Lung (tissue), 12 donors: ENCODE data around the gene NCAM1. TPM values are rescaled to one million over a fixed set of nuclear protein-coding genes. Genes with fewer than 3 reads are reported as not detected.

Experiments
- ATAC-seq: fragments of 200-7000 bp; cut with Tn5 transposase; one replicate; pipeline ENCODE4 v1.9.1; 2020; ENCODE audit warnings: moderate number of reproducible peaks; ENCODE audit not compliant: insufficient read depth, low FRiP score
- DNase-seq, 3 donors: peaks; one replicate each; pipeline ENCODE4 v3.0.0-alpha.2; 2013 to 2017
- H3K27ac ChIP-seq, 2 donors: one replicate each; pipeline ENCODE4 v1.5.1; 2013; ENCODE audit warnings: mild to moderate bottlenecking in 2 of 2, moderate library complexity in 2 of 2, control low read depth in 1 of 2, inconsistent platforms in 1 of 2, low read depth in 1 of 2, low read length in 1 of 2
- H3K27me3 ChIP-seq, 3 donors: one replicate each; pipeline ENCODE4 v1.5.1; 2013; ENCODE audit warnings: low read length in 2 of 3; ENCODE audit not compliant: control insufficient read depth in 3 of 3, insufficient read depth in 3 of 3
- H3K36me3 ChIP-seq, 4 donors: one replicate each; pipeline ENCODE4 v1.5.1; 2013; ENCODE audit warnings: low read length in 4 of 4, mild to moderate bottlenecking in 1 of 4, moderate library complexity in 1 of 4; ENCODE audit not compliant: control insufficient read depth in 4 of 4, insufficient read depth in 4 of 4
- H3K4me1 ChIP-seq, 5 donors: one replicate each; pipeline ENCODE4 v1.5.1; 2013; ENCODE audit warnings: low read length in 5 of 5, mild to moderate bottlenecking in 2 of 5, moderate library complexity in 1 of 5; ENCODE audit not compliant: control insufficient read depth in 5 of 5, insufficient read depth in 5 of 5
- H3K4me3 ChIP-seq: one replicate; pipeline ENCODE4 v1.5.1; 2013; ENCODE audit warnings: mild to moderate bottlenecking, control low read depth, moderate library complexity
- H3K9ac ChIP-seq, 2 donors: one replicate each; pipeline ENCODE4 v1.5.1; 2013; ENCODE audit warnings: low read length in 2 of 2, control low read depth in 1 of 2; ENCODE audit not compliant: insufficient read depth in 1 of 2
- H3K9me3 ChIP-seq, 4 donors: one replicate each; pipeline ENCODE4 v1.5.1; 2013; ENCODE audit warnings: low read length in 3 of 4, mild to moderate bottlenecking in 1 of 4, moderate library complexity in 1 of 4; ENCODE audit not compliant: control insufficient read depth in 4 of 4, insufficient read depth in 3 of 4
- WGBS, 2 donors: extraction: QIAGEN DNeasy Blood & Tissue Kit; methylation state at CpG; one replicate each; pipeline ENCODE4 v1.1.7; 2013; 5-methylcytosine and 5-hydroxymethylcytosine counted together
- polyA plus RNA-seq, 2 donors: library from polyadenylated mRNA; stranded (reverse); fragments of 200-250 nt; gene quantifications; one replicate each; pipeline ENCODE4 v1.2.1, GENCODE V29; 2013
- total RNA-seq, 2 donors: library from RNA; depleted of rRNA in 1 of 2; stranded (reverse); fragments of >200 nt in 1 of 2; gene quantifications; one replicate each; pipeline ENCODE4 v1.2.1, GENCODE V29; 2014 to 2021
- TF ChIP-seq, protein P1 (sequence below): IDR thresholded peaks from 2 replicates; pipeline ENCODE4 v1.5.1; 2012; ENCODE audit warnings: mild to moderate bottlenecking; ENCODE audit errors: control extremely low read depth, extremely low read depth
- donor health status: control.
- donor health status: control.
- donor health status: Bipolar disorder and iron deficiency.
- donor health status: healthy.
- donor health status: DM: yes; HTN: yes; CAD: no.

NCAM1 gene
- total and polyA plus RNA-seq, 4 donors, result 0.28 to 36.5 (median 2.4) TPM

DNA sequence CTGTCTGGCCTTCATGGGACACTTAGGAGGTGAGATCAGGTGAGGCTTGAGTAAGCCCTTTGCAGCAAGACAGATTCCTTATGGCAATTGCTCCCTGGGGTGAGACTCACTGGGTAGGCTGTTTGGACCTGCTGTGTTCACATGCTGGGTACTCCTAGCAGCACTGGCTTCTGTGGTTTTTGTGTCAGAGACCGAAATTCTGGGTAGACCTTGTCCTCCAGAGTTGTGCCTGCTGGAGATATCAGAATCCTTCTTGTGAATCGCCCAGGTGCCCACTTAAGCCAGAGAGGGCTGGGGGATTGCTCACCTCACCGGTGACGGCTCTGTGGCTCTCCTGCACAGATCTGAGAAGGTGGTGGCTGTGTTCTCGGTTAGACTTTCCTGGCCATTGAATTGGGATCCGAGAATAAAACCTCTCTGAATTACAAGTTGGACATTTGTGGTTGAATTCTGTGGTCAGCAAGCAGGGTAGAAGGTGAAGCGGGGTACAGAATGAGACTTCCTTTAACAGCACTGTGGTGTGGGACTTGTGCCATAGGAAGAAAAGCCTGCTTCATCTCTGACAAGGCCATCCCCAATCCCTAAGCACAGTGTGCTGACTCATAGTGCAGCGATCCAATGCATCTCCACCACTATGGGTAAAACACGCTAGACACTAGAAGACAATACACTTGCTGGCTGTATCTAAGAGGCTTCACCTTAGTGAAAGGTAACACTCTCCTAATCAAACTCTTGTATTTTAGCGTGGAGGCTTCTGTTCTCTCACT, 300.7 kb downstream of the NCAM1 start:
- 82 to 84% methylated on average over 10 of the region's 10 CpGs for WGBS, 2 donors
- H3K36me3 ChIP-seq, result peaks cover 0 to 11% (median 4%) of the 10 kb centered on the region in 4 donors
- DNase-seq (no peak), ATAC-seq (no peak)
- no peaks in the 10 kb centered on the region for H3K9me3 ChIP-seq
- no peaks in the 10 kb centered on the region for H3K27me3 ChIP-seq
- no peak overlapping the region for H3K9ac ChIP-seq
- no peak overlapping the region for H3K27ac ChIP-seq
- H3K4me1 ChIP-seq, result no peaks in the 10 kb centered on the region
- H3K4me3 ChIP-seq, result no peak overlapping the region
- TF ChIP-seq, protein P1, sequence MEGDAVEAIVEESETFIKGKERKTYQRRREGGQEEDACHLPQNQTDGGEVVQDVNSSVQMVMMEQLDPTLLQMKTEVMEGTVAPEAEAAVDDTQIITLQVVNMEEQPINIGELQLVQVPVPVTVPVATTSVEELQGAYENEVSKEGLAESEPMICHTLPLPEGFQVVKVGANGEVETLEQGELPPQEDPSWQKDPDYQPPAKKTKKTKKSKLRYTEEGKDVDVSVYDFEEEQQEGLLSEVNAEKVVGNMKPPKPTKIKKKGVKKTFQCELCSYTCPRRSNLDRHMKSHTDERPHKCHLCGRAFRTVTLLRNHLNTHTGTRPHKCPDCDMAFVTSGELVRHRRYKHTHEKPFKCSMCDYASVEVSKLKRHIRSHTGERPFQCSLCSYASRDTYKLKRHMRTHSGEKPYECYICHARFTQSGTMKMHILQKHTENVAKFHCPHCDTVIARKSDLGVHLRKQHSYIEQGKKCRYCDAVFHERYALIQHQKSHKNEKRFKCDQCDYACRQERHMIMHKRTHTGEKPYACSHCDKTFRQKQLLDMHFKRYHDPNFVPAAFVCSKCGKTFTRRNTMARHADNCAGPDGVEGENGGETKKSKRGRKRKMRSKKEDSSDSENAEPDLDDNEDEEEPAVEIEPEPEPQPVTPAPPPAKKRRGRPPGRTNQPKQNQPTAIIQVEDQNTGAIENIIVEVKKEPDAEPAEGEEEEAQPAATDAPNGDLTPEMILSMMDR, result no peak

DNA sequence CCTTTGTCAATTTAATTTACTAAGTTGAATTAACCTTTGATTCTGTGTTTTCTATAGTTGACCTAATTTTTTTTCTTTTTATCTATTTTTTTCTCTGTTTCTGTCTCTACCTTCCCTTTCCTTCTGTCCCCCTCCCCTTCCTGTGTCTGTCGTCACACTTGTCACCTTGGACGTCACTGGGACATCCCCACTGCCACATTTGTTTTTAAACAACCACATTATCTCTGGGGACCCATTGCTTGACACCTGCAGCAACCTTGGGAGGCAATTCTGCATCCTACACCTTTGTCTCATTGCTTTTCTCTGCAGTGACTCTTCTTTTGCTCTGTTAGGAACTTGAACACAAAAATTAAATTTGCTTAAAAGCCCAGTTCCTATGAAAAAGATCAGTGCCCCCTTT, 301.4 kb downstream of the NCAM1 start:
- peaks cover 0 to 9% (median 4%) of the 10 kb centered on the region in 4 donors for H3K36me3 ChIP-seq
- no peak for ATAC-seq
- no peaks in the 10 kb centered on the region for H3K9me3 ChIP-seq
- H3K9ac ChIP-seq, result no peak overlapping the region
- H3K27me3 ChIP-seq, result no peaks in the 10 kb centered on the region
- TF ChIP-seq, protein P1, result no peak
- WGBS, 2 donors, result 44 to 51% methylated on average over 2 of the region's 2 CpGs
- H3K4me1 ChIP-seq, result no peaks in the 10 kb centered on the region
- H3K4me3 ChIP-seq, result no peak overlapping the region
- no peak overlapping the region for H3K27ac ChIP-seq
- DNase-seq, result no peak

DNA sequence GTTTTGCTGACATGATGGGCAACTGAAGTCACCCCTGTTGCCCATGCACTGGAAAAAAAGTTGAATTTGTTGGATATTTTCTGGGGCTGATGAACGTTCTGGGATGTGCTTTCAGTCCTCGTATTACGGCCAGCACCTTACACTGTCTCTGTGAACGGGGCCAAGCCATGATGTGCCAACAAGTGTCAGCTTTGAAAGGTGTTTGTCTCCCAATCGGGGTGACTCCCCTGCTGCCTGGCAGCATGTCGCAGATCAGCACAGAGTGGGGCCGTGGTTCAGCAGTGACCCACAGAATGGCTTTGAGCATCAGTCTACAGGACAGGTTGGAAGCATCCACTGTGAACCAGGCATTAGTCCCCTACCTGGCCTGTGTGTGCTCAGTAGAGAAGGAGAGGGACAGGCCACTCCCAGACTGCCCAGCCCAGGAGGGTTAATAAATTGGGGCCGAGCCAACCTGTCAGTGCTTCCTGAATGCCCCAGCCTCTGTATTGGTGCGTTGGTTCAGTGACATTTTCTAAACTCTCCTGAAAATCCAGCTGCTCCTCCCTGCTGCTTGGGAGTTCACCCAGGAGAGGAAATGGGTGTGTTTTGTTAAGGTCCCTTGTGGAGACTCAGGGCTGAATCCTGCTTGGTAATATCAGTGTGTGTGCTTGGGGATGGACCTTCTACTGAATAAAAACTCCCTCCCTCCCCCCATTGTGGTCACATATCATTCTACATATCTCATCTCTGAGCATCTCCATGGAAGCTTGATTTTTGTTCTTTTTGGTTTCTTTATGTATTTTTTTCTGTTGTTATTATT, 302.4 kb downstream of the NCAM1 start:
- H3K4me1 ChIP-seq, result no peaks in the 10 kb centered on the region
- ATAC-seq (no peak), DNase-seq (no peak)
- H3K9ac ChIP-seq, result no peak overlapping the region
- WGBS, 2 donors, result 72 to 79% methylated on average over 9 of the region's 9 CpGs
- no peaks in the 10 kb centered on the region for H3K9me3 ChIP-seq
- H3K4me3 ChIP-seq, result no peak overlapping the region
- no peak overlapping the region for H3K27ac ChIP-seq
- no peaks in the 10 kb centered on the region for H3K27me3 ChIP-seq
- TF ChIP-seq, protein P1, result no peak
- H3K36me3 ChIP-seq, result peaks cover 0 to 9% (median 4%) of the 10 kb centered on the region in 4 donors
